Measurements from ENCODE around the gene TRPV6.

DNA sequence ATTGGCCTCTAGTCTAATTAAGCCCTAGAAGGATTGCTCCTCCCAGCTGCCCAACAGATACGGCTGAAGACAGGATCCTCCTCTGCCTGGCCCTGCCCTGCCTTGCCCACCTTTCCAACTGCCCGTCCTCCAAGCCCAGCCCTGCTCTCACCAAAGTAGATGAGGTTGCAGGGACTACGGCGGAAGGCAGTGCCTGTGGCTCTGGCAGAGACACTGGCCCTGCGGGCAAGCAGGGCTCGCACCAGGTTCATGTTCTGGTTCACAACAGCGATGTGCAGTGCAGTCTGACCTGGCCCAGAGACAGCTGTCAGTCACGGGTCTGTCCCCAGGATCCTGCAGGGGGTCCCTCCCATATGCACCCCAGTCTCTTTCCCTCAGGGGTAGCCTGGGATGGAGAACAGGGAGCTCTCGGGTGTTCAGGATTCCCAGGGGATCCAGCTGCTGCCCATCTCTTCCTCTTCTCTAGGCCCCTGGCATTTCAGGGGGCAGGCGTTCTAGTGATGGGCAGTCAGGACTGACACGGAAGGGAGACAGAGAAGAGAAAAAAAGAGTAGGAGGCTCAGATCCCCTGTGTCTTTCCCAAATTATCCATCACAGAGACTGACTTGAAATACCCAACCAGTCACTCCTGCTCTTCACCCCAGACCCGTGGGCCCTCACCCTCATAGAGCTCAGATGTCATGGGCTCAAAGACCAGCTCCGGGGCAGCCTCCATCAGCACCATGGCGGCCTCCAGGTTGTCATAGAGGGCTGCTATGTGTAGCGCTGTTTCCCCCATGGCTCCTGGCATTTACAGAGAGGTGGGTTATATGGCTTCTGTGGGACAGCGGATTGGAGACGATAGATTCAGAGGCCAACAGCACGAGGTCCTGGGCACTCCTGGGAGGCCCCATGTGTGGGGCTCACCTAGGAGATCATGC is 8.3 kb downstream of the TRPV6 start:
- TF ChIP-seq, protein P1, sequence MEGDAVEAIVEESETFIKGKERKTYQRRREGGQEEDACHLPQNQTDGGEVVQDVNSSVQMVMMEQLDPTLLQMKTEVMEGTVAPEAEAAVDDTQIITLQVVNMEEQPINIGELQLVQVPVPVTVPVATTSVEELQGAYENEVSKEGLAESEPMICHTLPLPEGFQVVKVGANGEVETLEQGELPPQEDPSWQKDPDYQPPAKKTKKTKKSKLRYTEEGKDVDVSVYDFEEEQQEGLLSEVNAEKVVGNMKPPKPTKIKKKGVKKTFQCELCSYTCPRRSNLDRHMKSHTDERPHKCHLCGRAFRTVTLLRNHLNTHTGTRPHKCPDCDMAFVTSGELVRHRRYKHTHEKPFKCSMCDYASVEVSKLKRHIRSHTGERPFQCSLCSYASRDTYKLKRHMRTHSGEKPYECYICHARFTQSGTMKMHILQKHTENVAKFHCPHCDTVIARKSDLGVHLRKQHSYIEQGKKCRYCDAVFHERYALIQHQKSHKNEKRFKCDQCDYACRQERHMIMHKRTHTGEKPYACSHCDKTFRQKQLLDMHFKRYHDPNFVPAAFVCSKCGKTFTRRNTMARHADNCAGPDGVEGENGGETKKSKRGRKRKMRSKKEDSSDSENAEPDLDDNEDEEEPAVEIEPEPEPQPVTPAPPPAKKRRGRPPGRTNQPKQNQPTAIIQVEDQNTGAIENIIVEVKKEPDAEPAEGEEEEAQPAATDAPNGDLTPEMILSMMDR (optimal IDR thresholded peaks at IDR 0.05 in 1 of 3, IDR thresholded peaks at IDR 0.05 in 1 of 3, conservative IDR thresholded peaks at IDR 0.05 in 1 of 3; ENCODE audit: extremely low read depth in 1 of 3, insufficient read depth in 2 of 3, low read length in 3 of 3) = no peak
- no peak for TF ChIP-seq EZH2 (IDR thresholded peaks at IDR 0.05; ENCODE audit: low read length)
